SH-SY5Y (cell line): ENCODE data around the gene F10.

Experiments
- GATA2 ChIP-seq: IDR thresholded peaks from 2 replicates; pipeline ENCODE4 v1.6.1; 2011; ENCODE audit warnings: mild to moderate bottlenecking, low read depth, low read length
- GATA3 ChIP-seq: IDR thresholded peaks from 2 replicates; pipeline ENCODE4 v1.6.1; 2011; ENCODE audit warnings: low read depth, mild to moderate bottlenecking, low read length, moderate library complexity

DNA sequence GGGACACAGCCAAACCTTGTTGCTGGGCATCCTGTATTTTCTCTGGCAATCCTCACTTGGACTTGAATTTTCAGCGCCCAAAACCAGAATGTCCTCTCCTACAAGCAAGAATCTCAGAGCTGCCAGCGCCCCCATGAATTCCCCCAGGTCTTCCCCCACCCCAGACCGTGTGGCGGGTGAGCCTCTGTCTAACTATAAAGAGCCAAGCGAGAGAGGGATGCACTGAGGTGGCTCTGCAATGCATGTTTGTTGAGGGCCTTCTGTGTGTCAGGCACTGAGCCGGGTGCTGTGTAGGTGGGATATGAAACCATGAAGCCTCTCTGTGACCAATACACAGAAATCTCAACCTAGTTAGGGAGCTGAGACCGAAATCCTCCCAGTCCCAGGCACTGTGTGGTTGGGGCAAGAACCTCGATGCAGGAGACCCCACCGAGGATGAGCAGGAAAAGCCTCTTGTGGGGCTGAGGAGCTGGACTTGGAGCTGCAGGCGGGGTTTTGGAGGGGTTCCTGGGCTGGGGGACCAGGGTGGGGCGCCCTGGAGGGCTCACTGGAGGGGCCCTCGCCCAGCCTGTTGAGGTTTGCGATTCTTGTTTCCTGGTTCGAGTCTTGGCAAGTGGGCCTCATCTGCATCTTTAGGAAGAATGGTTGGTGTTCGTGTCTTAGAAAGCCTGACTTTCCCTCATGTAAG is 23.5 kb downstream of the F10 start:
- no peak for TF ChIP-seq GATA2
- TF ChIP-seq GATA3, result no peak
